OCI-LY3 (cell line): Measurements from ENCODE around the gene ZNF500.

Source experiments
- H2AFZ ChIP-seq: fragments of 200-600, 300-600 bp; shearing (Covaris generic); 2 replicates; pipeline ENCODE4 v1.6.0; 2014; ENCODE audit warnings: antibody characterized with exemption, low read depth, low read length
- H3K27ac ChIP-seq: fragments of 200-600, 300-600 bp; sonication (generic); 2 replicates; pipeline ENCODE4 v1.5.1; 2014; ENCODE audit warnings: mild to moderate bottlenecking, low read length, moderate library complexity, mixed read lengths
- H3K27me3 ChIP-seq: fragments of 200-600, 300-600 bp; sonication (generic); 2 replicates; pipeline ENCODE4 v1.6.1; 2014; ENCODE audit warnings: low read depth, low read length, mixed read lengths
- H3K36me3 ChIP-seq: fragments of 200-600, 300-600 bp; sonication (generic); replicated peaks from 2 replicates; pipeline ENCODE3; 2014; ENCODE audit warnings: low read depth, low read length, mixed read lengths
- H3K4me1 ChIP-seq: fragments of 300-600, 200-600 bp; sonication (generic); 2 replicates; pipeline ENCODE4 v1.6.1; 2014; ENCODE audit warnings: low read length, mixed read lengths
- H3K4me2 ChIP-seq: fragments of 200-600, 300-600 bp; sonication (generic); 2 replicates; pipeline ENCODE4 v1.6.1; 2014; ENCODE audit warnings: low read length, mixed read lengths
- H3K4me3 ChIP-seq: fragments of 300-600, 200-600 bp; sonication (generic); 2 replicates; pipeline ENCODE4 v1.5.1; 2014; ENCODE audit warnings: antibody characterized with exemption, mild to moderate bottlenecking, low read length, moderate library complexity
- H3K79me2 ChIP-seq: fragments of 300-600, 200-600 bp; shearing (Covaris generic); 2 replicates; pipeline ENCODE4 v1.6.1; 2014; ENCODE audit warnings: mild to moderate bottlenecking, low read length, mixed read lengths
- H3K9ac ChIP-seq: fragments of 300-600, 200-600 bp; shearing (Covaris generic); 2 replicates; pipeline ENCODE4 v1.6.0; 2014; ENCODE audit warnings: mild to moderate bottlenecking, low read length, moderate library complexity
- H3K9me3 ChIP-seq: fragments of 200-600, 300-600 bp; shearing (Covaris generic); 2 replicates; pipeline ENCODE4 v1.6.1; 2014; ENCODE audit warnings: low read length, mixed read lengths; ENCODE audit not compliant: insufficient read depth
- H4K20me1 ChIP-seq: fragments of 200-600, 300-600 bp; sonication (generic); 2 replicates; pipeline ENCODE4 v1.6.1; 2016; ENCODE audit warnings: low read length, mixed read lengths; ENCODE audit not compliant: insufficient read depth
- EZH2phosphoT487 ChIP-seq: fragments of 200-600 bp; shearing (Covaris generic); IDR thresholded peaks from 2 replicates; pipeline ENCODE4 v1.6.1; 2018; ENCODE audit warnings: antibody characterized with exemption, mixed run types, low read depth
- TF ChIP-seq, protein P1 (sequence below): fragments of 200-600, 300-600 bp; sonication (generic); IDR thresholded peaks from 2 replicates; pipeline ENCODE4 v1.5.1; 2014; ENCODE audit warnings: antibody characterized with exemption, low read length, low read depth

Gene ZNF500

DNA sequence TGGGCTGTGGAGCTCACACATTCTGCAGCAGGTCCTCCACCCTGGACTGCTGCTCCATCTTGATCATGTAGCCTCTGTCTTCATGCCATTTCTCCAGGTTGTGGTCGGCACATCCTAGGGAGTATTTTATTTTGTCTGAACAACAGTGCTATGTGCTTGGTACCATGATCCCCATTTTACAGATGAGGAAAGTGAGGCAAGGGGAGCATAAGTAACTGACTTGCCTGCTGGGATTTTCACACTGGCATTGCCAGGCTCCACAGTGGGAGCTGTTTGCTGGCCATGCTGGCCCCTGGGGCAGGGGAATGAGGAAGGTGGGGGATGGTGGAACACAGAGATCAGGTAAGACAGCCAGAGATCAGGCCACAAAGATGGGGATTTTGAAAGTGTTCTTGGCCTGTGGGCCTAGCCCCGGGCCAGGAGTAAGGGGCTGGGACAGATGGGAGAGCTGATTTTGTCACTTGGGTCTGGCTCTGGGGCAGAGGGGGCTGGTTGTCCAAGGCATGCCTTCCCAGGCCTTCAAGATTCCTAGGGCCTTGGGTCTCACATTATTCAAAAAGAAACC is 9.3 kb upstream of the ZNF500 start:
- Histone ChIP-seq H4K20me1 (no peaks in the 10 kb centered on the region), H3K4me2 (no peak overlapping the region), H3K79me2 (no peaks in the 10 kb centered on the region), H3K9ac (no peak overlapping the region), H3K9me3 (no peaks in the 10 kb centered on the region), H3K27me3 (no peaks in the 10 kb centered on the region), H3K4me3 (no peak overlapping the region), H3K27ac (no peak overlapping the region), H2AFZ (no peak overlapping the region), H3K36me3 (no peaks in the 10 kb centered on the region), H3K4me1 (no peaks in the 10 kb centered on the region; the same call in 1 of the 2 replicates)
- TF ChIP-seq, protein P1, sequence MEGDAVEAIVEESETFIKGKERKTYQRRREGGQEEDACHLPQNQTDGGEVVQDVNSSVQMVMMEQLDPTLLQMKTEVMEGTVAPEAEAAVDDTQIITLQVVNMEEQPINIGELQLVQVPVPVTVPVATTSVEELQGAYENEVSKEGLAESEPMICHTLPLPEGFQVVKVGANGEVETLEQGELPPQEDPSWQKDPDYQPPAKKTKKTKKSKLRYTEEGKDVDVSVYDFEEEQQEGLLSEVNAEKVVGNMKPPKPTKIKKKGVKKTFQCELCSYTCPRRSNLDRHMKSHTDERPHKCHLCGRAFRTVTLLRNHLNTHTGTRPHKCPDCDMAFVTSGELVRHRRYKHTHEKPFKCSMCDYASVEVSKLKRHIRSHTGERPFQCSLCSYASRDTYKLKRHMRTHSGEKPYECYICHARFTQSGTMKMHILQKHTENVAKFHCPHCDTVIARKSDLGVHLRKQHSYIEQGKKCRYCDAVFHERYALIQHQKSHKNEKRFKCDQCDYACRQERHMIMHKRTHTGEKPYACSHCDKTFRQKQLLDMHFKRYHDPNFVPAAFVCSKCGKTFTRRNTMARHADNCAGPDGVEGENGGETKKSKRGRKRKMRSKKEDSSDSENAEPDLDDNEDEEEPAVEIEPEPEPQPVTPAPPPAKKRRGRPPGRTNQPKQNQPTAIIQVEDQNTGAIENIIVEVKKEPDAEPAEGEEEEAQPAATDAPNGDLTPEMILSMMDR = no peak
- no peak for TF ChIP-seq EZH2phosphoT487

DNA sequence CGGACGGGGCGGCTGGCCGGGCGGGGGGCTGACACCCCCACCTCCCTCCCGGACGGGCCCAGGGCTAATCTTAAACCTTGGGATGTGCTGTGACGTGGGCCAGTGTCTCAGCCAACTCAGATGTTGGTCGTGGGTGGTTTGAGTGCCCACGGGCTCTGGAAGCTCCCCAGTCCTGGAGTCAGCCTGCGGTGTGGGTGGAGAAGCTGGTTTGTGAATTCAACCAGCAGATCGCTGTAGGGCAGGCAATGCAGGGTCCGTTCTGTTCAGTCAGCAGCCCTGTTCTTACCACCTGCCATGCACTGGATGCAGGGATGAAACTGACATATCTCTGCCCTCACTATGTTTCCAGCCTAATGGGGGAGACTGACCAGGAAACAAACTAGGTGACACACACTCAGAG is 8.0 kb upstream of the ZNF500 start:
- Histone ChIP-seq H3K4me1 (no peaks in the 10 kb centered on the region; the same call in 1 of the 2 replicates), H3K79me2 (no peaks in the 10 kb centered on the region), H3K36me3 (no peaks in the 10 kb centered on the region), H3K4me2 (no peak overlapping the region), H3K9ac (no peak overlapping the region), H3K27me3 (no peaks in the 10 kb centered on the region), H2AFZ (no peak overlapping the region), H3K27ac (no peak overlapping the region), H3K4me3 (no peak overlapping the region), H3K9me3 (no peaks in the 10 kb centered on the region), H4K20me1 (no peaks in the 10 kb centered on the region)
- TF ChIP-seq, protein P1 = no peak
- TF ChIP-seq EZH2phosphoT487 = no peak

DNA sequence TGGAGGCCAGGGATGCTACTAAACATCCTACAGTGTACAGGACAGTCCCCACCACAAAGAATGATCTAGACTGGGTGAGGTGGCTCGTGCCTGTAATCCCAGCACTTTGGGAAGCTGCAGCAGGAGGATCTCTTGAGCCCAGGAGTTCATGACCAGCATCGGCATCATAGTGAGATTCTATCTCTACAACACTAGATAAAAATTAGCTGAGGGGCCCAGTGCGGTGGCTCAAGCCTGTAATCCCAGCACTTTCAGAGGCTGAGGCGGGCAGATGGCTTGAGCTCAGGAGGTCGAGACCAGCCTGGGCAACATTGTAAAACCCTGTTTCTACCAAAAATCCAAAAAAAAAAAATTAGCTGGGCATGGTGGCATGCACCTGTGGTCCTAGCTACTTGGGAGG is 5.4 kb upstream of the ZNF500 start:
- no peak overlapping the region for H3K4me3 ChIP-seq
- H2AFZ ChIP-seq = no peak overlapping the region
- H3K4me2 ChIP-seq = no peak overlapping the region
- no peak for TF ChIP-seq EZH2phosphoT487
- TF ChIP-seq, protein P1 = no peak
- H3K9me3 ChIP-seq = no peaks in the 10 kb centered on the region
- H3K9ac ChIP-seq = no peak overlapping the region
- H3K36me3 ChIP-seq = no peaks in the 10 kb centered on the region
- no peaks in the 10 kb centered on the region for H3K27me3 ChIP-seq
- H3K27ac ChIP-seq = no peak overlapping the region
- no peaks in the 10 kb centered on the region for H3K79me2 ChIP-seq
- H4K20me1 ChIP-seq = no peaks in the 10 kb centered on the region
- H3K4me1 ChIP-seq = peaks cover 3% of the 10 kb centered on the region; the same call in 1 of the 2 replicates

DNA sequence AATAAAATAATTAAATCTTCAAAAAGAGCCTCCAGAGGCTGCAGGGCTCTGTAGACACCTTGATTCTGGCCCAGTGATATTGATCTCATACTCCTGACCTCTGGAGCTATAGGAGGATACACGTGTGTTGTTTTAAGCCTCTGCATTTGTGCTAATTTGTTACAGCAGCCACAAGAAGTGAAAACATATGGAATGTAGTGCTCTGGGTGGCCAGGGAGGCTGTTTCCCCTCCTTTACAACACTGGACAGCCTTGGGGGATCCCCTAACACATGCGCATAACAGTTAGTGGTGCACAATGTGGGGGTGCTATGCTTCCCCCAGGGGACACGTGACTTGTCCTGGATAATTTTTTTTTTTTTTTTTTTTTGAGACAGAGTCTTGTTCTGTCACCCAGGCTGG is 4.7 kb upstream of the ZNF500 start:
- H3K4me1 ChIP-seq = peaks cover 3% of the 10 kb centered on the region; the same call in 1 of the 2 replicates
- H3K36me3 ChIP-seq = no peaks in the 10 kb centered on the region
- no peaks in the 10 kb centered on the region for H4K20me1 ChIP-seq

More for the DNA sequence above, 4.7 kb upstream of the ZNF500 start:
- Histone ChIP-seq H3K4me3 (no peak overlapping the region), H2AFZ (0 out of 2 replicates have a peak overlapping the region, but pooled peaks have one; percentile 30), H3K27ac (no peak overlapping the region), H3K4me2 (no peak overlapping the region), H3K79me2 (peaks cover 3% of the 10 kb centered on the region), H3K9ac (no peak overlapping the region), H3K27me3 (no peaks in the 10 kb centered on the region), H3K9me3 (no peaks in the 10 kb centered on the region)
- TF ChIP-seq EZH2phosphoT487 = no peak
- TF ChIP-seq, protein P1 = no peak
